Activated T-cell treated with anti-CD3 and anti-CD28 coated beads for 24 hours (primary cell): ENCODE data around the gene TMEM94.

Experiments
- DNase-seq: peaks from one replicate; pipeline ENCODE4 v3.0.0-alpha.2; 2020; ENCODE audit warnings: low read depth

TMEM94 gene

GRCh38 chr17:75498726-75499213, 42.3 kb downstream of the TMEM94 start:
- DNase-seq, result no peak

GRCh38 chr17:75499313-75500022, 43.0 kb downstream of the TMEM94 start:
- no peak for DNase-seq

- no peak for DNase-seq
These were observed 44.2 kb downstream of the TMEM94 start for GRCh38 chr17:75500419-75501216.

- no peak for DNase-seq
These were observed 45.1 kb downstream of the TMEM94 start for GRCh38 chr17:75501378-75502071.

GRCh38 chr17:75502072-75502720, 45.8 kb downstream of the TMEM94 start:
- DNase-seq, result no peak

GRCh38 chr17:75502721-75503329, 46.4 kb downstream of the TMEM94 start:
- no peak for DNase-seq

GRCh38 chr17:75503337-75503950, 47.0 kb downstream of the TMEM94 start:
- no peak for DNase-seq

- DNase-seq, result no peak
These were observed 47.5 kb downstream of the TMEM94 start for GRCh38 chr17:75503976-75504346.

- DNase-seq, result no peak
These were observed 48.1 kb downstream of the TMEM94 start for GRCh38 chr17:75504347-75505151.

- no peak for DNase-seq
These were observed 48.6 kb downstream of the TMEM94 start for GRCh38 chr17:75505152-75505409.

GRCh38 chr17:75505640-75506039, 49.2 kb downstream of the TMEM94 start:
- no peak for DNase-seq

GRCh38 chr17:75506134-75506533, 49.7 kb downstream of the TMEM94 start:
- no peak for DNase-seq

- DNase-seq, result no peak
These were observed 50.5 kb downstream of the TMEM94 start for GRCh38 chr17:75506888-75507287.

GRCh38 chr17:75507733-75508719, 51.6 kb downstream of the TMEM94 start:
- DNase-seq, result no peak

GRCh38 chr17:75508931-75509361, 52.5 kb downstream of the TMEM94 start:
- DNase-seq, result no peak

- DNase-seq, result no peak
These were observed 53.3 kb downstream of the TMEM94 start for GRCh38 chr17:75509528-75510258.

GRCh38 chr17:75511270-75511609, 54.8 kb downstream of the TMEM94 start:
- DNase-seq, result no peak

GRCh38 chr17:75511610-75512575, 55.5 kb downstream of the TMEM94 start:
- DNase-seq, result no peak
